Medulla oblongata (tissue), 1 donor: ENCODE measurements around the gene LHX5.

Experiments
- DNase-seq: peaks from one replicate; pipeline ENCODE4 v3.0.0-alpha.2; 2015; ENCODE audit errors: extremely low spot score

LHX5 gene

GRCh38 chr12:113439301-113439597, 32.4 kb downstream of the LHX5 start:
- no peak for DNase-seq

DNA sequence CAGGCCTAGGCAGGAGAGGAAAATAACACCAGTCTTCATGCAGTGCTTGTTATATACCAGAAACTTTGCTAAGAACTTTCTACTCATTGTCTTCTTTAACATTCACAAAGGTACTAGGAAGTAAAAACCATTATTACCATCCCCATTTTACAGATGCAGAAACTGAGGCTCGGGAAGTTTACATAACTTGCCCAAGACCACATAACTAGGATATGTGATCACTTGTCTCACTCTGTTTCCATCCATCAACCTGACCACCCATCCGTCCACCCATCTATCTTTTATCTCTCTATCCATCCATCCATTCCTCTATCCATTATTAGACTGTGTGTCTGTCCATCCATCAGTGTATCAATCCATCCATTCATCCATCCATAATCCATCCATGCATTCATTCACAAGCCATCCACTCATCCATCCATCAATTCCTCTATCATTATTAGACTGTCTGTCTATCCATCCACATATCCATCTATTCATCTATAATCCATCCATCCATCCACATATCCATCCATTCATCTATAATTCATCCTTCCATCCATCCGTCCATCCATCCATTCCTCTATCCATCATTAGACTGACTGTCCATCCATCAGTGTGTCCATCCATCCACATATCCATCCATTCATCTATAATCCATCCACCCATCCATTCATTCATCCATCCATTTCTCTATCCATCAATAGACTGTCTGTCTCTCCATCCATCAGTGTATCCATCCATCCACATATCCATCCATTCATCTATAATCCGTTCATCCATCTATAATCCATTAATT, 33.0 kb downstream of the LHX5 start:
- no peak for DNase-seq

GRCh38 chr12:113437729-113438100, 34.0 kb downstream of the LHX5 start:
- no peak for DNase-seq

GRCh38 chr12:113436993-113437728, 34.5 kb downstream of the LHX5 start:
- no peak for DNase-seq

- DNase-seq, result no peak
These were observed 35.1 kb downstream of the LHX5 start for GRCh38 chr12:113436586-113436985.

DNA sequence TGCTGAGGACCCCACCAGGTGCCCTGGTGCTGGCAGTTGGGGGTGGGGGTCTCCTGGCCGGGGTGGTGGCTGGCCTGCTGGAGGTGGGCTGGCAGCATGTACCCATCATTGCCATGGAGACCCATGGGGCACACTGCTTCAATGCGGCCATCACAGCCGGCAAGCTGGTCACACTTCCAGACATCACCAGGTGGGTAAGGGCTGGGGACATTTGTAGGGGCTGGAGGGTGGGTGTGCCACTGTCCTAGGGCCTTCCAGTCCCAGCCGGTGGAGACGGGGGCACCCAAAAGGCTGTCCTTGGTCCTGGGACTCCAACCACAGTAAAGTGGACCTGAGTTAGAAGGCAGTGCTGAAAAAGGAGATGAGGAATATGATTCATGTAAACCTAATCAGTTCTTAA, 36.3 kb downstream of the LHX5 start:
- DNase-seq, result no peak

DNA sequence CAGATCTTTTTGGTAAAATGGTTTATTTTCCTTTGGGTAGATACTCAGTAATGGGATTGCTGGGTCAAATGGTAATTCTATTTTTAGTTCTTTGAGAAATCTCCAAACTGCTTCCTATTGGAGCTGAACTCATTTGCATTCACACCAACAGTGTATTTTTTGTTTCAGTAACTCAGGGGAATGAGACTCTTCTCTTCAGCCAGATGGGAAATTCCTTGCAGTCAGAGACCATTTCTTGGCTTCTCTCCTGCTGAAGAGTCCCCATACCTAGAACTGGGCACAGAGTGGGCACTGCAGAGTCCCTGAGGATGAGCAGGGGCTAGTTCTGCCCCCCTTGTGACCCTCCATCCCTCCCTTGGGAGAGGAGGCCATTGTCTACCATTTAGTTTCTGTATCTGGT, 38.7 kb downstream of the LHX5 start:
- DNase-seq, result peak; percentile 47

DNA sequence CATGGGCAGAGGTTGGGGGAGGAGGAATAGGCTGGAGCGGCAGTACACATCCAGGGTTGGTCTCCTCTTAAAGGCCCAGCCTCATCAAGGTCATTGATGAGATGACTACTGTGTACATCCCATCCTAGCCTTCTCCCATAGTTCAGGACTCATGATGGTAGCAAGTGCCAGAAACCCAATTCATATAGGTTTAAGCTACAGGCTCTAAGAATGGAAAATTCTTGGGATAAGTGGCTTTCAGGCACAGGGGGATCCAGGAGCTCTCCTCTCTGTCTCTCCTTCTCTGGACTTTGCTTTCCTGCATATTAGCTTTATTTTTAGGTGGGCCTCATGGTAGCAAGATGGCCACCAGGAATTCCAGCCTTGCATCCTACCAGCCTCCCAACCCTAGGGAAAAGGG, 43.2 kb downstream of the LHX5 start:
- no peak for DNase-seq

DNA sequence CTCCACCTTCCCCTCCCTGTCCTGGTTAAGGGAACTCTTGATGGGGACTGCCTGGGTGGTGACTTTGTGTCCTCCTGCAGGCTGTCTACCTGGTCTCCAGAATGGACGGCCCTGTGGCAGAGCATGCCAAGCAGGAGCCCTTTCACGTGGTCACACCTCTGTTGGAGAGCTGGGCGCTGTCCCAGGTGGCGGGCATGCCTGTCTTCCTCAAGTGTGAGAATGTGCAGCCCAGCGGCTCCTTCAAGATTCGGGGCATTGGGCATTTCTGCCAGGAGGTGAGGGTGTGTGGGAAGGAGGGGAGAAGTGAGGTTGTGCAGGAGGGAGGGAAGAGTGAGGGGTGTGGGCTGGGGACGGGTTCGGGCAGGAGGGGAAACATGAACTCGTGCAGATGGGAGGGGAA, 43.8 kb downstream of the LHX5 start:
- DNase-seq, result no peak

GRCh38 chr12:113425960-113426453, 45.7 kb downstream of the LHX5 start:
- no peak for DNase-seq

DNA sequence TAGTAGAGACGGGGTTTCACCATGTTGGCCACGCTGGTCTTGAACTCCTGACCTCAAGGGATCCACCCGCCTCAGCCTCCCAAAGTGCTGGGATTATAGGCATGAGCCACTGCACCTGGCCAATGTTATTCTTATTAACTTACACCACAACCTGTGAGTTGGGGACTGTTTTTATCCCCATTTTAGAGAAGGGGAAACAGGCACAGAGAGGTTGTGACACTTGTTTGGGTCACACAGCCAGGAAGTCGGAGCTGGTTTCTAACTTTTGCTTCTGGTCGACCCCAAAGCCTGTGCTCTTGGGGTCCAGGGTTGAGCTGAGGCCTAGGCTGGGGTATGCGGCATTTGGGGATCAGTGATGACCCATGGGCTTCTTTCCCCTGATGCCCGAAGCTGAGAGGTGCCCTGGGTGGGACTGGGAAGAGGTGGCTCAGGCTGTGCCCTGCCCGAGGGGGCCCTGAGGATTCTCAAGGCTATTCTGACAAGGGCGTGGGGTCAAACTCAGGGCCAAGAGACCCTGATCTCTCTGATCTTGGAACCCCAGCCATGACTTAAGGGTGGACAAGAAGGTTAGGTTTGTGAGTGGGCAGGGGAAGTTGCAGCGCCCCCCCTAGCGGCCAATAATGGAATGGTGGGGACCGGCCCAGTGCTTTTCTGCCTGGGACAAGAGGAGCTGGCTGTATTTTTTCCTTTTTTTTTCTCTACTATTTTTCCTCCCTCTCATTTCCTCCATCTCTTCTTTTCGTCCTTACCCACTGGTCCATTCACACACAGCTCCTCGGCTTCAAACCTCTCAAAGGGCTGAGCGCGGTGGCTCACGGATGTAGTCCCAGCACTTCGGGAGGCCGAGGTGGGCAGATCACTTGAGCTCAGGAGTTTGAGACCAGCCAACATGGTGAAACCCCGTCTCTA, 46.5 kb downstream of the LHX5 start:
- DNase-seq, result peak; percentile 63

DNA sequence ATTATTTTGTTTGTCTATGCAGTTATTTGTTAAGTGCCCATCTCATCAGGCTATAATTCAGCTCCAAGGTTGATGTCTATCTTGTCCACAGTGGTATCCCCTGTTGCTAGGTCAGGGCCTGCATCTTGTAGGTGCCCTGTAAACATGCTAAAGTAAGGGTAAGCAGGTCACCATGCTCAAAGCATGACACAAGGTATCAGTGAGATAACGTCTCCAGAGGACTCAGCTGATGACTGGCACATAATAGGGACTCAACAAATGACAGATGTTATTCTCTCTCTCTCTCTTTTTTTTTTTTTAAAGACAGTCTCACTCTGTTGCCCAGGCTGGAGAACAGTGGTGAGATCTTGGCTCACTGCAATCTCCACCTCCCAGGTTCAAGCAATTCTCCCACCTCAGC, 47.2 kb downstream of the LHX5 start:
- no peak for DNase-seq

- no peak for DNase-seq
These were observed 48.6 kb downstream of the LHX5 start for GRCh38 chr12:113422886-113423669.

GRCh38 chr12:113422030-113422885, 49.4 kb downstream of the LHX5 start, which contains the start of gene SDSL:
Gene SDSL, plus strand, starts transcription at chr12:113422380. Its CDS starts 5,603 bp downstream, at chr12:113427983.
- peak; percentile 89 for DNase-seq

GRCh38 chr12:113420996-113421595, 50.6 kb downstream of the LHX5 start:
- no peak for DNase-seq

- DNase-seq, result no peak
These were observed 53.3 kb downstream of the LHX5 start for GRCh38 chr12:113418213-113418879.

DNA sequence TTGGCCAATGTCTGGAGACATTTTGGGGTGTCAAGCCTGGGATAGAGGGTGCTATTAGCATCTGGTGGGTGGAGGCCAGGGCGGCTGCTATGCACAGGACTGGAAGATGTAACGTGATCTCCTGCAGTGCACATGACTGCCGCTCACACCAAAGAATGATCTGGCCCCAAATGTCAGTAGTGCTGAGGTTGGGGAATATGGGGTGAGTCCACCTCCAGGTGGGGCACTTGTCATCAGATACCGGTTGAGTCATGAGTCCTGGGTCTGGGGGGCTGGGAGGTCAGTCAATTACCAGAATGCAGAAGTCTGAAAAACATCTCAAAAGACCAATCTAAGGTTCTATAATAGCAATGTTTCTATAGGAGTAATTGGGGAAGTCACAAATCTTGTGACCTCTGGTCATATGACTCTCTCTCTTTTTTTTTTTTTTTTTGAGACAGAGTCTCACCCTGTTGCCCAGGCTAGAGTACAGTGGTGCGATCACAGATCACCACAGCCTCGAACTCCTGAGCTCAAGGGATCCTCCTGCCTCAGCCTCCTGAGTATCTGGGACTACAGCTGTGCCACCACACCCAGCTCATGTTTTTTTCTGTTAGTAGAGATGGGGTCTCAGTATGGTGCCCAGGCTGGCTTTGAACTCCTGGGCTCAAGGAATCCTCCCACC, 55.4 kb downstream of the LHX5 start:
- DNase-seq, result peak; percentile 51

DNA sequence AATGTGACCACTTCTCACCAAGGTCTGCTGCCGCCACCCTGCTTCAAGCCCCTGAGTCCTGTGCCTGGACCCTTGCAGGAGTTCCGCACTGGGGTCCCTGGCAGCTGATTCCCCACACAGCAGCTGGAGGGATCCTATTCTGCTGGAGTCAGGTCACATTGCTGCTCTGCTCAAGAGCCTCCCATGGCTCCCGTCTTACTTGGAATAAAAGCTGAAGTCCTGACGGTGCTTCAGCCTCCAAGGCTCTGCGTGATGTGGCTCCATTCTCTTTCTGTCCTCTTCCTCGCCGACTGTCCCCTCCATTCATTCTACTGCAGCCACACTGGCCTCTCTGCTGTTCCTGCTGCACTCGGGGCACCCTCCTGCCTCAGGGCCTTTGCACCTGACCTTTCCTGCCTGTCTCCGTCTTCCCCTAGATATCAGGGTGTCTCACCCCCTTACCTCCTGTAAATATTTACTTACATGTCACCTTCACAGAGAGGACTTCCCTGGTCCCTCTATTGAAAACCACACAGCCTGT, 57.1 kb downstream of the LHX5 start:
- DNase-seq, result no peak

GRCh38 chr12:113413488-113413939, 58.2 kb downstream of the LHX5 start:
- DNase-seq, result no peak
